Activated CD8-positive, alpha-beta memory T cell treated with anti-CD3 and anti-CD28 coated beads for 36 hours (primary cell): Measurements from ENCODE around the gene PRM2. TPM values are rescaled to one million over a fixed set of nuclear protein-coding genes. Genes with fewer than 3 reads are reported as not detected.

Source experiments
- CTCF ChIA-PET: fragments of 350-600 bp; sonication (Branson Sonifier 250); formaldehyde crosslinking; loops from one replicate; lab custom pipeline; 2021; ENCODE audit warnings: antibody characterized with exemption; lab: Charles Lee
- POLR2A ChIA-PET: fragments of 350-600 bp; sonication (Branson Sonifier 250); formaldehyde crosslinking; loops from one replicate; lab custom pipeline; 2021; ENCODE audit warnings: antibody characterized with exemption; lab: Charles Lee
- total RNA-seq, 2 experiments: library from RNA; stranded (reverse); gene quantifications; one replicate each; pipeline ENCODE4 v1.2.3, GENCODE V29; 2021

Gene PRM2, protein sequence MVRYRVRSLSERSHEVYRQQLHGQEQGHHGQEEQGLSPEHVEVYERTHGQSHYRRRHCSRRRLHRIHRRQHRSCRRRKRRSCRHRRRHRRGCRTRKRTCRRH
- total RNA-seq: not detected

DNA sequence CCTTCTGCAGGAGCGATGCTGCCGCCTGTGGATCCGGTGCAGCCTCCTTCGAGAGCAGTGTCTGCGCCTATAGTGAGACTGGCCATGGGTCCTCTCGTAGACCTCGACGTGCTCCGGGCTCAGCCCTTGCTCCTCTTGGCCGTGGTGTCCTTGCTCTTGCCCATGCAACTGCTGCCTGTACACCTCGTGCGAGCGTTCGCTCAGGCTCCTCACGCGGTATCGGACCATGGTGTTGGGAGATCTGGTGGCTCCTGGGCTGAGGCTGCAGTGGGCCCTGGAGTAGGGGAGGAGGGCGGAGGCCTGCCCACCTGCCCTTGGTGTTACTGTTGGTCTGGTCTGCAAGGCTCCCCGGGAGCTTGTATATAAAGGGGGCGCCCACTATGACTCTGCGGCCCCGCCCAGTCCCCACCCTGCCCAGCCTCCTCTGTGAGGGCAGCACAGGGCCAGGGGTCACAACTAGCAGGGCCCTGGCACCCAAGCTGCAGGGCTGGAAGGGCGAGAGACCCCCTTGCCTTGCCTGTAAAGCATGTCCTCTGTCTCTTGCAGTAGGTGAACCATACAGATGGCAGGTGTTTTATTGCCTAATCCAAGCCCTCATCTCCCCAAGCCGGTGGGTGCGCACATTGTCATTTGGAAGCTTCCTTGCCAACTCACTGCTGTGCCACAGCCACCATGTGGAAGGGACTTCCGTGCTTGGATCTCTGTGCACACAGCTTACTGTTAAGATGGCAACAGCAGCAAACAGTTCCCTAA is at the start of gene PRM2:
PRM2 (minus strand) TSS at position 338 of the 753 bp plus-strand sequence; CDS start at position 228, 110 bp downstream.
- POLR2A ChIA-PET: interaction anchor here (0.7 kb wide), 1 partner anchor 420 kb away, joined by 3 read pairs; no protein-coding TSS in a partner anchor
- CTCF ChIA-PET: no interaction called here

DNA sequence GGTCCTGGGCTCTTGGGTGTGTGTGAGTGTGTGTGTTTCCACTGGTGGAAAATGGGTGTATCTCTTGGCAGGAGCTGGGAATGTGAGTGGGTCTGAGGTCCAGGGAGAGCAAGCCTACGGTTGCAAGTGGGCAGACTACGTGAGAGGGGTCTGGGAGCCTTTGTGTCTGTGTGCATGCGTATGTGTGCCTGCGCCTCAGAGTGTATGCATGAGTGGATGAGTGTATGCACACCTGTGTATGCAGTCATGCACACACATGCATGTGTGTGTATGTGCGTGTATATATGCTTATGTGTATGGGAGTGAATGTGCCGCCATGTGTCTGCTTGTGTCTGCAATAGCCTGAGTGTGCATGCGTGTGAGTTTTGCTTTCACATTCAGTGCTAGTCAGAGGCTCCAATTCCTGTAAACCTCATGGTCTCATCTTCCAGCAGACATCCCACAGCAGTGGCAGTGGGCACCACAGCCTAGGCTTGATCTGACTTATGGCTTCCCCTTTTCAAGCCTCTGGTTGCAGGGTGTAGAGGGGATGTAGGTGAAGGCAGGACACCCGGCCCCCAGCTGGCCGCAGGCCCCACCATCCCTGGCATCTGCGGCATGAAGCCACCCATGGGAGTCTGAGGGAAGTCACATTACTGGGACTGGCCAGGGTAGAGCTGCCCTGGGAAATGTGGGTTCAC is 49.3 kb upstream of the PRM2 start:
- POLR2A ChIA-PET: no interaction called here
- CTCF ChIA-PET: interaction anchor here (1.2 kb wide), 1 partner anchor 28 kb away, joined by 3 read pairs; no protein-coding TSS in a partner anchor

DNA sequence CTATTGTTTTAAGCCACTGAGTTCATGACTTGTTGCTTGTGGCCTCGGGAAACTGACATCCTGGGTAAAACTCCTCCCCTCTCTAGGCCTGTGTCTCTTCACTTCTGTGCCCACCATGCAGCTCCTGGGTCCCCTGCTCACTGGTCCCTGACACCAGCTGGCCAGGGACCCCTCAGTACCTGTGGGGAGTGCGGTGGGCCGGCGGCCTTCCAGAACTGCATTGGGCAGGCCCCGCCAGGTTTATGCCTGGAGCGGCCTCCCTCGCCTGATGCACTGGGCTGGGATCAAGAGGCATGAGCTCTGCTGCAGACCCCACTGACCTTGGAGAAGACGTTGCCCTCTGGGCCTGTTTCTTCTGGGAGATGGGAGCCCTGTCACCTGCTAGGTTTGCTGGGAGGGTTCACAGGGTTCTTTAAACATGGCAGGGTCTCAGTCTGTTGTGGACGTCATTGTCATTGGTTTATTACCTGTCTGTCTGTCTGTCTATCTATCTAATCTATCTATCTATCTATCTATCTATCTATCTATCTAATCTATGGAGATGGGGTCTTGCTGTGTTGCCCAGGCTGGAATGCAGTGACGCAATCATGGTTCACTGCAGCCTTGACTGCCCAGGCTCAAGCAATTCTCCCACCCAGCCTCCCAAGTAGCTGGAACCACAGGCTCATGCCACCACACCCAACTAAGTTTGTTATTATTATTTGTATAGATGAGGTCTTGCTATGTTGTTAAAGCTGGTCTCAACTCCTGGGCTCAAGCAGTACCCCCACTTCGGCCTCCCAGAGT is 47.5 kb upstream of the PRM2 start:
- CTCF ChIA-PET: no interaction called here
- POLR2A ChIA-PET: no interaction called here

DNA sequence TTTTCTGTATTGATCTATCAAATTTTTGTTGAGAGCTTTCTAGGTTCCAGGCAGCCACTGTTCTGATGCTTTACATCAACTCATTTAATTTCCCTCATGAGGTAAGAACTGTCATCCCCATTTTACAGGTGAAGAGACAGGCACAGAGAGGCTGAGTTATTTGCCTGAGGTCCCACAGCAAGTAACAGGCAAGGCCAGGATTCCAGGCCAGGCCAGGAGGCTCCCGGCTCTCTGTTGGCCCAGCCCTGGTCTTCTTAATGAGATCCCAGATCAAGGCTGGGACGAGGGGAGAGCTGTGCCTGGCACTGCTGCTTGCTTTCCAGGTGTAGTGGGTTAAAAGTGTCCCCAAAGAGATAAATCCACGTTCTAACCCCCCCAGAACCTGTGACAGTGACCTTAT is 46.5 kb upstream of the PRM2 start:
- ChIA-PET CTCF (no interaction called here), POLR2A (no interaction called here)

DNA sequence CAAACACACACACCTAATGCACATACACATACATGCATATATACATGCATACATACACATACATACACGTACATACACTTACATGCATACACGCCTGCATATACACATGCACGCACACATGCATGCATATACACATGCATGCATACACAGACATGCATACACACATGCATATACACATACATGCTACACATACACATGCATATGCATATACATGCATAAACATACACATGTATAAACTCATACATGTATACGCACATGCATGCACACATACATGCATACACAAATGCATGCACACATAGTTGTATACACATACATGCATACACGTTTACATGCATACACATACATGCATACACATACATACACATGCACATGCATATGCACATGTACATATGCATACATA is 45.4 kb upstream of the PRM2 start:
- ChIA-PET CTCF (no interaction called here), POLR2A (no interaction called here)

DNA sequence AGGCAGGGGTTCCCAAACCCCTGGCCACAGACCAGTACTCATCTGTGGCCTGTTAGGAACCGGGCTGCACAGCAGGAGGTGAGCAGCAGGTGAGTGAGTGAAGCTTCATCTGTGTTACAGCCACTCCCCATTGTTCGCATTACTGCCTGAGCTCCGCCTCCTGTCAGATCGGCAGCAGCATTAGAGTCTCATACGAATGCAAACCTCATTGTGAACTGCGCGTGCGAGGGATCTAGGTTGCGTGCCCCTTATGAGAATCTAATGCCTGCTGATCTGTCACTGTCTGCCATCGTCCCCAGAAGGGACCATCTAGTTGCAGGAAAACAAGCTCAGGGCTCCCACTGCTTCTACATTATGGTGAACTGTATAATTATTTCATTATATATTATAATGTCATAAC is 43.9 kb upstream of the PRM2 start:
- ChIA-PET POLR2A (no interaction called here), CTCF (interaction anchor here (0.6 to 1.2 kb wide), 2 partner anchors 12 to 32 kb away, joined by 3 read pairs; no protein-coding TSS in a partner anchor)

DNA sequence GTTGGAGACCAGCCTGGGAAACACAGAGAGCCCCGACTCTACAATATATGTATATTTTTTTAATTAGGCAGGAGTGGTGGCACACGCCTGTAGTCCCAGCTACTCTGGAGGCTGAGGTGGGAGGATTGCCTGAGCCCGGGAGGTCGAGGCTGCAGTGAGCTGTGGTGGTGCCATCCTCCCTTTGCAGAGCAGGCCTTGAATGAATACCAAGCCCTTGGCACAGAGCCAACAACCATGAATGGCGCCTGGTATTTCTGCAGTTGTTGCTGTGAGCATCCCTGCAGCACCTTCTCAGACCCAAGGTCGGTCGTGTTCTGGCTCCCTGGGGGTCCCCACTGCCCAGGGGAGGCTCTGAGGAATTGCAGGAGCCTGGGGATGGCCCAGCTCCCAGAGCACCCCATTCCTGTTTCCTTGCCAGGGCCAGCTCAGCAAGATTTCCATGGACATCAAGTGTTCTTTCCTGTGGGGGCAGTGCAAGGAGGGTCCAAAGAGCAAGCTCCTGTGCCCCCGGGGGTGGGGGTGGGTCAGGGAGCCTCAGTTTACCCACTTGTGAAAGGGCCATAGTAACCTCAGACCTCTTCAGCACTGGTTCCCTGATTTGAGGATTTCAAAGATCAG is 43.4 kb upstream of the PRM2 start:
- POLR2A ChIA-PET: no interaction called here
- CTCF ChIA-PET: interaction anchor here (0.6 to 1.2 kb wide), 3 partner anchors 12 to 64 kb away, joined by 3 read pairs; partner anchors contain the start of gene SOCS1

DNA sequence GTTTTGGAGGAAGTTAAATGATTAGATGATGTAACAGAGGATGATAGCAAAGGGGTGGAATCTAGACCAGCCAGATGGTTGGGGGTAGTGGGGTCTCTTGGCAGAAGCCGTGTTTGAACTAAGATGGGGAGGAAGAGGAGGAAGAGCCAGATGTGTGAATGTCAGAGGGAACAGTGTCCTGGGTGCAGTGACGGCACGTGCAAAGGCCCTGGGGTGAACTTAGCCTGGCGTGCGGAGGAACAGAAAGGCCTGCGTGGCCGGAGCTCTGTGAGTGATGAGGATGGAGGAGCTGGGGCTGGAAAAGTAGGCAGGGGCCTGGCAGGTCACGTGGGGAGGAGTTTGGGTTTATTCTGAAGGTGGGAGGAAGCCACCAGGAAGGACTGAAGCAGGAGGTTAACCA is 42.5 kb upstream of the PRM2 start:
- ChIA-PET POLR2A (interaction anchor here (0.6 kb wide), 1 partner anchor 179 kb away, joined by 3 read pairs; no protein-coding TSS in a partner anchor), CTCF (interaction anchor here (1.2 kb wide), 1 partner anchor 63 kb away, joined by 3 read pairs; the partner anchor contains the start of gene SOCS1)

DNA sequence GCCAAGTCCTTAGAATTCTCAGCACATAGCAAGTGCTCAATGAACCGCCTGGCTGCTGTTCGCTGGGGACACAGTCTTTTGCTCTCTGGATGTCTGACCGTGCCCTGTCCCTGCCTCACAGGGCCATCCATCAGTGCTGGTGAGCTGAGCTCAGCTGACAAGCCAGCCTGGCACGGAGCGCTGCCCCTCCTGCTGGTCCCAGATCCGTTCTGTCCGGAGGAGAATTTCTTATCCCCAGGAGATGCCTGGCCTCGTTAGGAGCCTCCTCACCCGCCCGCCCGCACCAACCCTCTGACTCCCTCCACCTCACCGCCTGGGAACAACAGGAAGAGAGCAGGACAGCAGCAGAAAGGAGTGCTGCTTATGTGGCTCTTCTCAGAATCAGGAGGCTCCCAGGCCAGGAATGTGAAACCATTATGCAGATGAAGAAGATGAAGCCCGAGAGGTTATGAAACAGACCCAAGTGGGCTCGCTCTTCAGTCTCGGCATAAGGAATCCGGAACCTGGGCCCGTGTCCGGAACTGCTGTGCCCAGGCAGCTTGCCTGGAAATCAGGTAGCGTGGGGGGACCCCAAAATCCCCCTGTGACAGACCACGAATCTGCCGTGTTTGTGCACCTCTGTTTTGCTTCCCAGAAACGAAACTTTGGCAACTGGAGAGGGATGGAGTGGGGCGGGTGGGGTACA is 40.2 kb upstream of the PRM2 start:
- POLR2A ChIA-PET: no interaction called here
- CTCF ChIA-PET: no interaction called here

DNA sequence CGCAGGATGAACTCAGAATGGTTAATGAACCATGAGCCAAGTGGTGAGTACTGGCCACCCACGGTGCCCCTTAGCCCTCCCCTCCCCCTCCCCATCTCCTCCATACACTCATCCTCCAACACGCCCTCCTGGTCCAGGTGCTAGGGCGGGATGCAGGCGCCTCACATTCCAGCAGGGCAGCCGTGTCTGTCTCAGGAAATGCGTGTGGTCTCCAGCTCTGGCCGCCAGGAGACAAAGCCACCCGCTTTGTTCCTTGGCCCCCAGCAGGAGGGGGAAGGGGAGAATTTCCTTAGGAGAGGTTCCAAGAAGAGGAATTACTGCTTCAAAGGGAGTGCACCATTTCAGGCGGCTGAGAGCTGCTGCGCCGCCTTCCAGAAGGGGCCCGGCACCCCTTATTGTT is 39.2 kb upstream of the PRM2 start:
- ChIA-PET CTCF (no interaction called here), POLR2A (no interaction called here)

DNA sequence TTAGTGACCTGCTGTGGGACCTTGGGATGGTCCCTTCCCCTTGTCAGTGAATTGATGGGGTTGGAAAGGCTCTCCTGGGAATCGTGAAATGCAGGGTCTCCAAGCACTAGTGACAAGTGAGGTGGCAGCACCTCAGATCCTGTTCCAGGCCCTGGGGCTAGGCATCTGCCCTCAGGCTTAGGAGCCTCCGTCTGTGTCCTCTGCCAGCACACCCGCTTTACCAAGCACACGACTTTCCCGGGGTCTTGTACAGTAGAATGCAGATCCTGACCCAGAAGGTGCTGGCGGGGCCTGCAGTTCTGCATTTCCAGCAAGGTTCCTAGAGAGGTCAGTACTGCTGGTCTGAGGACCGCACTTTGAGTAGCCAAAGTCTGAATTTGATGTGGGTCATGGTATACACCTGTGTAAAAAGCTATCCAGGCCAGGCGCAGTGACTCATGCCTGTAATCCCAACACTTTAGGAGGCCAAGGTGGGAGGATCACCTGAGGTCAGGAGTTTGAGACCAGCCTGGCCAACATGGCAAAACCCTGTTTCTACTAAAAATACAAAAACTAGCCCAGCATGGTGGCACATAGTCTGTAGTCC is 38.1 kb upstream of the PRM2 start:
- POLR2A ChIA-PET: no interaction called here
- CTCF ChIA-PET: no interaction called here

DNA sequence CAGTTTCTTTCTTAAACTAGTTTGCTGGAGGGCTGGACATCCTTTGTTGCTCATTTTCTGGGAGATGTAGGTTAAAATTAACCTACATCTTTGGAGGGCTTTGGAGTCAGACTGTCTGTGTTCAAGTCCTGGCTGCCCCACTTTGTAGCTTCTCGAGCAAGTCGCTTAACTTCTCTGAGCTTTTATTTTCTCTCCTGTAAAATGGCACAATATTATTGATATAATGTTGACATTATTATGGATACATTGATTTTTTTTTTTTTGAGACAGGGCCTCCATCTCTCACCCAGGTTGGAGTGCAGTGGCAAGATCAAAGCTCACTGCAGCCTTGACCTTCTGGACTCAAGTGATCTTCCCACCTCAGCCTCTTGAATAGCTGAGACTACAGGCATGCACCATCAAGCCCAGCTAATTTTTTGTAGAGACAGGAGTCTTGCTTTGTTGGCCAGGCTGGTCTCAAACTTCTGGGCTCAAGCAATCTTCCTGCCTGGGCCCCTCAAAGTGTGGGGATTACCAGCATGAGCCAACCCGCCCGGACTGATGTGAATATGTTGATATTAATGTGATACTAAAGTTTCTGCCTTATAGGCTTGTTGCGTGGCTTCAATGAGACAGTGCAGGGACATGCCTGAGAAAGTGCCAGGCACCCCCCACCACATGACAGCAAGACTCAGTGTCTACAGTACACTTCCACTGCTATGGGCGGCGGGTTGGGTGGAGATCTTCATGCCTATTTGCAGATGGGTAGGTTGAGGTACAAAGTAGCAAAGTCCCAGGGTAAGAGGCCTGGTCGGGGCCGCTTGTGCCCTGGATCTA is 37.4 kb upstream of the PRM2 start:
- ChIA-PET POLR2A (no interaction called here), CTCF (no interaction called here)

DNA sequence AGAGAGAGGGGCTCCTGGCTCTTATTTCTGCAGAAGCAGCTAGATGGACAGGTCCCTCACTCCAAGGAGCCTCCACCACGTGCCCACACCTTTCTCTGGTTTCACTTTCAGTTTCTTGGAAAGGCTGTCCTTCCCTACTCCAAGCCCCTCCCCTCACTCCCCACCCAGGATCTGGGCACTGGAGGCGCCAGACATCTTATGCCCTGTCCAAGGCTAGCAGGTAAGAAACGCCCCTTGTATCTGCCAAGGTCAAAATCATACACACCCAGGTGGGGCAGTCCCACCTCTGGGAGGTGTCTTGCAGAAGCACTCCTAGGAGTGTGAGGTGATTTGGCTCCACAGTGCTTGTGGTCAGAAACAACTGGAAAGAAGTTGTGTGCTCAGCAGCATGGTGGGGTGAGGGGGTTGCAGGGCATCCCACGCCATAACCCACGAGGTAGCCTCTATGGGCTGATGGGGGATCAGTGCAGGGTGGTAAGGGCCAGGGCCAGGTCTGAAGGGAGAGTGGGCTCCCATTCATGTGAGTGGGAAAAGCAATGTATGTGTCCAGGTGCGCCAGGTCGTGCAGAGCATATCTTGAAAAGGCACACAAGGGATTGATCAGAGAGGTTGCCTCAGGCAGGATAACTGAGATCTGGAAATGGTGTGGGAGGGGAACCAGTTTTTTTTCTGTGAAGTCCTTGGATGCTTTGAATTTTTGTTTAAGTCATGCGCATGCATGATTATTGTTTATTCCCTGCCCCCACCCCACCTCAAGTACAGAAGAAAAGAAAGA is 36.6 kb upstream of the PRM2 start:
- ChIA-PET CTCF (interaction anchor here (1.0 kb wide), 1 partner anchor 16 kb away, joined by 3 read pairs; no protein-coding TSS in a partner anchor), POLR2A (no interaction called here)

DNA sequence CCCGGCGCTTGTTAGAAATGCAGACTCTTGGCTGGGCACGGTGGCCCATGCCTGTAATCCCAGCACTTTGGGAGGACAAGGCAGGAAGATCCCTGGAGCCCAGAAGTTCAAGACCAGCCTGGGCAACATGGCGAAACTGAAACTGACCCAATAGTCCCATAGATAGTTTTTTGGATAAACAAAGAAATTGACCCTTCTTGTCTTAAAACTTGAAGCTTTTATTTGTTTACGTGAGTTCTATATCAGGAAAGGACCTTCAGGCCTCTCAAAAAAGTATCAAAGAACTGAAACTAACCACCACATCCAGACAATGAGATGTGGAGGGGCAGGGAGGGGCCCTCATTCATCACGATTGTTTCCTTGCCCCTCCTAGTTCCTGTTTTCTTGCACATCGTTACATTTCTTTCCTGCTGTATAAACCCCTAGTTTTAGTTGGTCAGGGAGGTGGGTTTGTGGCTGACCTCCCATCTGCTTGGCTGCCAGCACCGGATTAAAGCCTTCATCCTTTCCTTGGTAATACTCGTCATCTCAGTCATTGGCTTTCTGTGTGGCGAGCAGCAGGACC is 34.8 kb upstream of the PRM2 start:
- ChIA-PET CTCF (interaction anchor here (0.7 to 1.6 kb wide), 3 partner anchors 13 to 55 kb away, joined by 3 to 4 read pairs (median 3); partner anchors contain the start of gene SOCS1), POLR2A (interaction anchor here (0.6 to 2.4 kb wide), 4 partner anchors 14 to 55 kb away, joined by 3 to 15 read pairs (median 4); partner anchors contain the start of gene SOCS1)

DNA sequence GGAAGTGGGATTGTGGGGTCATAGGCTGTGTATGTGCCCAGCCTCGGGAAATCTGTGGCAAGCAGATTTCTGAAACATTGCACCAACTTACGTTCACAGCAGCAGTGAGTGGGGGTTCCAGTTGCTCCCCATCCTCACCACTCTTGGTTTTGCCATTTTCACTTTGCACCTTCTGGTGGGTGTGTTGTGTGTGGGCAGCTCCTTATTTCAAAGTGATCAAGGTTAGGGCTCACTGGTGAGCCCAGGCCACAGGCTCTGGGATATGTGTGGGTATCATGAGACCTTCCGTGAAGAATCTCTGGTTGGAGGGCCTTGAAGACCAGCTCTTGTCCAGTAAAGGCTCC is 34.3 kb upstream of the PRM2 start:
- ChIA-PET CTCF (interaction anchor here (1.2 to 1.6 kb wide), 2 partner anchors 12 to 27 kb away, joined by 3 to 4 read pairs; no protein-coding TSS in a partner anchor), POLR2A (interaction anchor here (0.6 to 2.4 kb wide), 3 partner anchors 44 to 54 kb away, joined by 3 to 15 read pairs (median 4); partner anchors contain the start of gene SOCS1)
